GM19372 (cell line): Measurements from ENCODE around the gene ZDHHC7.

Source experiments
- ATAC-seq: cut with Tn5 transposase; IDR thresholded peaks from one replicate; pipeline ENCODE4 v1.9.1; 2021; ENCODE audit warnings: mild to moderate bottlenecking, low read depth, moderate library complexity; ENCODE audit not compliant: unreplicated experiment

The ZDHHC7 gene

GRCh38 chr16:84999857-85000480 is 11.4 kb downstream of the ZDHHC7 start:
- ATAC-seq: no peak

- no peak for ATAC-seq
Measured at GRCh38 chr16:84999200-84999599, 12.1 kb downstream of the ZDHHC7 start.

GRCh38 chr16:84996365-84996764 is 15.0 kb downstream of the ZDHHC7 start:
- ATAC-seq: no peak

DNA sequence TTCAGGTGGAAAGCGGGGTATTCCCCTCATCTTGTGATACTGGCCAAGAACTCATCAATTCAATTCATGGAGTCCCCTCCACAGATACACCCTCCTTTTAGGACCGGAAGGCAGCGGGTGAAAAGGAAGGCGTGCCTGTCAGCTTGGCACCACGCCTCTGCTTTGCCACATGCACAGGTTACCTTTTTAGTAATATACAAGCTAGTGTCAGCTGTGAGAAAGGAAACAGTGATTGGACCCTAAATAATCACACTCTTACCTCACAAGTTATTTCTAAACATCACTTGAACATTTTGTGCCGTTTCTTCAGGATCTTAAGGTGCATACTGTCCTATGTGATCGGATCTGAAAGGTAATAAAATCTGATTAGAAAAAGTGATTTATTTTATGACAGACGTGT is 15.7 kb downstream of the ZDHHC7 start:
- no peak for ATAC-seq

DNA sequence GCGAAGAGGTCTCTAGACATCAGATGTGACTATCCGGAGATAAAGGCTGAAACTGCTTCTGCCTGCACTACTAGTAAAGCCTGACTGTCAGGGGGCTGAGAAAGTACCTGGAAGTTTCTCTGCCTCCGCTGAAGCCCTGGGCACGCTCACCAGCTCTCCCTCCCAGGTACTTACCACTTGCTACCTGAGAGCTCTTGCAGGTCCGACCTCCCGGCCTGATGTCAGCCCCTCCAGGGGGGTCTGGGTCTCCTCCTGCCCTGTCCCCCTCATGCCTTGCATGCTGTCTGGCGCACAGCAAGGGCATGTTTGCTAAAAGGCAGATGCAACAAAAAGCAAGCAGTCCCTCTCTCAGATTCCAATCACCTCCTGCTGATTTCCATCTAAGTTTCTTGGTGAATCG is 17.4 kb downstream of the ZDHHC7 start:
- no peak for ATAC-seq

GRCh38 chr16:84992717-84993075 is 18.6 kb downstream of the ZDHHC7 start:
- no peak for ATAC-seq

DNA sequence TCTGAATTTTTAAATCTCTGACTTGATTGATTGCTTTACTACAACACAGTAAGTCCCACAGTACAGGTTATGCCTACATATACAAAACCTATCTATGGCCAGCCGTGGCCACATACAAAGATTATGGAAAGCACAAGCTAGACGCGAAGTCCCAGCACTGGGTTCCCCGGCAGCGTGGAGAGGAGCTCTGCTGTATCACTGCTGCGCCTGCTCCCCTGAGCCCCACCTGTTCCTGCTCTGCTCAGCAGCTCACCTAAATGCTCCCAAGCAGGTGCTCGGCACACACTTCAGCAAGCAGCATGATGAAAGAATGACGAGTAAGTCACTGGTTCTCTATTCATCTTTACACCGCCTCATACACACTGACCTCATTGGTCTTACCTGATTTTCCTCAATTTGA is 20.6 kb downstream of the ZDHHC7 start:
- no peak for ATAC-seq

- no peak for ATAC-seq
Measured at GRCh38 chr16:84989749-84990620, 21.4 kb downstream of the ZDHHC7 start.

DNA sequence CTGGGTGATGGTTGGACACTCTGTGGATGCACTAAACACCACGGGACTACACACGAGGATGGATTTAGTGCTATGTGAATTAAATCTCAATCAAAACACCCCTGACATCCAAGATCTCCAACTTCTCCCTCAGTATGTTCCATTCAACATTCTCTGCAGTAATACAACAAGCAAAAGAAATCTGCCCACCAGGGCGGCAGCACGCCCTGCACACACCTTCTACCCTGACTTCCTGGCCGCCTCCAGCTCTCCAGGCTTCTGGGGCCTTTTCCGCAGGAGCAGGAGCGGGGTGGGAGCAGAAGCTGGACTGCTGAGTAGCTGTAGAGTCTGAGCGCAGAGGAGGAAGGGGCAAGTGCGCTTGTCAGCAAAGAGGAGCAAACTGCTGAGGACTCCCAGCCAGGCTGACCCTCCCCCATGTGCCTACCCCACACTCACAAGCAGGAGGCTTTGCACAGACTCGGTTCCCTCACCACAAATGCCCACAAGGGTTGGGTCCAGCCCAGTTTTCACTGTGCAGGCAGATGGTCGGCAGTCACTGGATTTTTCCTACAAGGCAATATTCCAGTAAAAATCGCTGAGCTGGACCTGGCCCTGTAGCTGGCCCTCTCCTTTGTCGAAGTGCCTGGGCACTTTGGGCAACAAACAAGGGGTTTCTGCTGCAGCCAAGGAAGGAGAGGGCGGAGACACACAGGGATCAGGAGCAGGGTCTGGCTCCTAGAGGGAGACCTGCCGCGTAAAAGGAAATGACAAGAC is 22.8 kb downstream of the ZDHHC7 start:
- ATAC-seq: no peak

GRCh38 chr16:84986879-84987278 is 24.5 kb downstream of the ZDHHC7 start:
- no peak for ATAC-seq

GRCh38 chr16:84986102-84986501 is 25.2 kb downstream of the ZDHHC7 start:
- ATAC-seq: no peak

DNA sequence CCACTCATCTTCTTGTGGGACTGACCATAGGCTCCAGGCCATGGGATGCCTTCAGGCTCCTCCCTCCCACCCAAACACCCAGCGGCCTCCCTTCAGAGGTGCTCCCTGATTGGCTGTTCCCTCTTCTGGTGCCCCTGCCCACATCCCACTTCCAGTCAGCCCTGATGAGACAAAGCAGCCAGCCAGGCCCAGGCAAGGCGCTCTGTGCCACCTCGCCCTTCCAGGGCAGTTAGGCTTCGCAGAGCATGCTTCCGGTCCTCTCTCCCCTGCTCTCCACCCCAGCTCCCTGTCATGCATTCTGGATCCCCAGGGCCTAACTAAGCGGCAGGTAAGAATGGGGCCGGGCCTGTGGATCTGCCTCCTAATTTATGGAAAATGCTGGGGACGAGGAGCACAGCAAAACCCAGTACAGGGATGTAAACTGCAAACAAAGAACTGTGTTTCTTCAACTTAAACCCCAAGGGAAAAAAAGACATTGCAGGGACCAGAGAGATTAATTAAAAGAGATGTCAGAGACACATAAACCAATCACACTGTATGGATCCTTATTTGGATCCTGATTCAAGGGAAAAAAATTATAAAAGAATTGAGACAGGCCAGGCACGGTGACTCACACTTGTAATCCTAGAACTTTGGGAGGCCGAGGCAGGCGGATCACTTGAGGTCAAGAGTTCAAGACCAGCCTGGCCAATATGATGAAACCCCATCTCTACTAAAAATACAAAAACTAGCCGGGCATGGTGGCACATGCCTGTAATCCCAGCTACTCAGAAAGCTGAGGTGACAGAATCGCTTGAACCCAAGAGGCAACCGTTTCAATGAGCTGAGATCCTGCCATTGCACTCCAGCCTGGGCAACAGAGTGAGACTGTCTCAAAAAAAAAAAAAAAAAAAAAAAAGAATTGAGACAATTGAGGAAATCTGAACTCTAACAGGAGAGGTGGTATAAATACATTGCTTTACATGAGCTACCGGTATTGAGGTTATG is 26.0 kb downstream of the ZDHHC7 start:
- no peak for ATAC-seq

- no peak for ATAC-seq
Measured at GRCh38 chr16:84982434-84982833, 28.9 kb downstream of the ZDHHC7 start.

GRCh38 chr16:84979516-84979915 is 31.8 kb downstream of the ZDHHC7 start:
- ATAC-seq: no peak

DNA sequence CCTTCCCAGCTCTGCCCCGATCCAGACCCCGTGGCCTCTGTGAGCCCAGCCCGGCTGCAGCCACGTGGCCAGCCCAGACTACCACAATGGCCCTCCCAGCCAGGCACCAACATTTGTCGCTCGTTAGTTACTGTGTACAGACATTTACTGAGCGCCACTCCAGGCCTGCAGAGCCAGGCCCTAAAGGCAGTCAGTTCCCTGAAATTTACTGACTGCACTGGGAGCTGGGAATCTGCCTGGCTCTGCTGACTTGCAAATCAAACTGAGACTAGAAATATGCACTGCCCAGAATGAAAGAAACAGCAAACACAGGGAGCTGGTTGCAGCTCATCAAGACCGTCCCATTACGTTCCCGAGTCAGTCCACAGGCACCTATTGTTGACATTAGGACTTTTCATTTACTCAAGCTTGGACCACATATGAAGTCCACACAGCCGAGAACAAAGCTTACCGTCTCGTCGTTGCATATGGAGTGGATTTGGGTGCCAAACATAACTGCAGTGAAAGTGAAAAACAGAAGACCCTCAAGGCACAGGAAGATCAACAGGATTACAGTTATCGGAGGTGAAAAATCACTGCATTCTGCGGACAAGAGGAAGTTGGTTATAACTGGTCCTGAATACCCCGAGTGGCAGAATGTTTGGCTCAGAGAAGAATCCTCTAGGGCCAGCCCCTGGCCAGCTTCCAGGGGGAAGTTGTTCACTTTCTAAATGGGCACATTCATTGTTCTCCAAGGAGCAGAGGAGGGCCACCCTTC is 34.5 kb downstream of the ZDHHC7 start:
- ATAC-seq: no peak

GRCh38 chr16:84975522-84975921 is 35.8 kb downstream of the ZDHHC7 start:
- ATAC-seq: no peak

- no peak for ATAC-seq
Measured at GRCh38 chr16:84975066-84975465, 36.3 kb downstream of the ZDHHC7 start.

GRCh38 chr16:84973776-84974523 is 37.4 kb downstream of the ZDHHC7 start:
- no peak for ATAC-seq

GRCh38 chr16:84973236-84973635 is 38.1 kb downstream of the ZDHHC7 start:
- no peak for ATAC-seq
